GM21447 (cell line): ENCODE results near the gene RBMS1.

Source experiments
- ATAC-seq: cut with Tn5 transposase; IDR thresholded peaks from one replicate; pipeline ENCODE4 v1.9.1; 2021; ENCODE audit not compliant: unreplicated experiment

Gene RBMS1

GRCh38 chr2:160337728-160338127 lies 155.9 kb downstream of the RBMS1 start:
- ATAC-seq: no peak

GRCh38 chr2:160336635-160337034 lies 157.0 kb downstream of the RBMS1 start:
- ATAC-seq: no peak

- no peak for ATAC-seq
These were observed 157.5 kb downstream of the RBMS1 start for GRCh38 chr2:160336105-160336504.

GRCh38 chr2:160335441-160335840 lies 158.2 kb downstream of the RBMS1 start:
- no peak for ATAC-seq

- no peak for ATAC-seq
These were observed 159.4 kb downstream of the RBMS1 start for GRCh38 chr2:160334028-160334741.

GRCh38 chr2:160333324-160334027 lies 160.1 kb downstream of the RBMS1 start:
- ATAC-seq: no peak

- ATAC-seq: no peak
These were observed 161.3 kb downstream of the RBMS1 start for GRCh38 chr2:160332318-160332717.

- no peak for ATAC-seq
These were observed 162.2 kb downstream of the RBMS1 start for GRCh38 chr2:160331258-160332025.

- ATAC-seq: no peak
These were observed 164.6 kb downstream of the RBMS1 start for GRCh38 chr2:160328811-160329527.

GRCh38 chr2:160326786-160327185 lies 166.8 kb downstream of the RBMS1 start:
- ATAC-seq: no peak

GRCh38 chr2:160325418-160325817 lies 168.2 kb downstream of the RBMS1 start:
- no peak for ATAC-seq

GRCh38 chr2:160324917-160325316 lies 168.7 kb downstream of the RBMS1 start:
- ATAC-seq: no peak

GRCh38 chr2:160324161-160324800 lies 169.3 kb downstream of the RBMS1 start:
- peak; percentile 78 for ATAC-seq

GRCh38 chr2:160322320-160322719 lies 171.3 kb downstream of the RBMS1 start:
- ATAC-seq: no peak

GRCh38 chr2:160321006-160321405 lies 172.6 kb downstream of the RBMS1 start:
- ATAC-seq: no peak

- no peak for ATAC-seq
These were observed 173.9 kb downstream of the RBMS1 start for GRCh38 chr2:160319700-160320099.

GRCh38 chr2:160318218-160318617 lies 175.4 kb downstream of the RBMS1 start:
- no peak for ATAC-seq

- ATAC-seq: no peak
These were observed 176.2 kb downstream of the RBMS1 start for GRCh38 chr2:160317181-160318099.

GRCh38 chr2:160315337-160315736 lies 178.3 kb downstream of the RBMS1 start:
- no peak for ATAC-seq
